ENCODE measurements around the gene ECHS1. TPM values are rescaled to one million over a fixed set of nuclear protein-coding genes. Genes with fewer than 3 reads are reported as not detected.

Gene ECHS1
- total and polyA plus RNA-seq, 9 of the 15 experiments (the other 6 are each of a cell fraction or from before 2014, with no cell fraction given) = 16.6 to 100 (median 68.1) TPM

- TF ChIP-seq ZNF316 (IDR thresholded peaks at IDR 0.05) (peak; percentile 33; the same call in 1 of the 2 replicates), ZFX (CRISPR knock-in tag; IDR thresholded peaks at IDR 0.05) (peak; percentile 11; the same call in 1 of the 2 replicates), CBX2 (IDR thresholded peaks at IDR 0.05; ENCODE audit: insufficient read depth, low read length, poor library complexity, severe bottlenecking) (no peak), ZBTB8A (IDR thresholded peaks at IDR 0.05; ENCODE audit: partially characterized antibody) (no peak), FOXK1 (CRISPR knock-in tag; IDR thresholded peaks at IDR 0.05; ENCODE audit: borderline replicate concordance) (no peak), CXXC5 (CRISPR knock-in tag; IDR thresholded peaks at IDR 0.05) (0 out of 2 replicates have a peak, but pooled peaks have one; percentile 30), SP1 (CRISPR knock-in tag; IDR thresholded peaks at IDR 0.05) (0 out of 2 replicates have a peak, but pooled peaks have one; percentile 33), WHSC1 (IDR thresholded peaks at IDR 0.05; ENCODE audit: low read length) (no peak), RBFOX2 (IDR thresholded peaks at IDR 0.05; ENCODE audit: low read depth, low read length) (peak; percentile 67; the same call in 1 of the 2 replicates), TCF7L2 (IDR thresholded peaks at IDR 0.05; ENCODE audit: low read depth, low read length) (no peak), NFIC (IDR thresholded peaks at IDR 0.05) (0 out of 2 replicates have a peak, but pooled peaks have one; percentile 29), NFRKB (IDR thresholded peaks at IDR 0.05; ENCODE audit: low read depth) (0 out of 2 replicates have a peak, but pooled peaks have one; percentile 10), PHF8 (IDR thresholded peaks at IDR 0.05; ENCODE audit: borderline replicate concordance, low read length) (peak; percentile 17; the same call in 1 of the 2 replicates), ZNF232 (CRISPR knock-in tag; IDR thresholded peaks at IDR 0.05) (no peak), MNT (conservative IDR thresholded peaks at IDR 0.05) (no peak), E2F4 (CRISPR knock-in tag; IDR thresholded peaks at IDR 0.05; ENCODE audit: low read depth) (no peak), THRAP3 (IDR thresholded peaks at IDR 0.05; ENCODE audit: borderline replicate concordance) (no peak), TAF1 (IDR thresholded peaks at IDR 0.05; ENCODE audit: control insufficient read depth, extremely low read depth, insufficient read depth, low read length, severe bottlenecking) (peak; percentile 23), POLR2G (IDR thresholded peaks at IDR 0.05; ENCODE audit: low read depth, low read length) (peak; percentile 72), PKNOX1 (IDR thresholded peaks at IDR 0.05) (peak; percentile 83)
Observed at GRCh38 chr10:133388973-133389818, 16.0 kb upstream of the ECHS1 start (continued).
